GM23248 (cell line): ENCODE measurements around the gene AP1AR.

Experiments used
- EZH2 ChIP-seq: fragments of 200-600 bp; sonication (generic); IDR thresholded peaks from 2 replicates; pipeline ENCODE4 v1.6.1; 2018; ENCODE audit warnings: antibody characterized with exemption, mild to moderate bottlenecking; ENCODE audit not compliant: insufficient read depth, poor library complexity, severe bottlenecking
- EZH2phosphoT487 ChIP-seq: fragments of 200-600 bp; sonication (generic); IDR thresholded peaks from 2 replicates; pipeline ENCODE4 v1.6.1; 2018; ENCODE audit warnings: antibody characterized with exemption, moderate library complexity, mild to moderate bottlenecking, low read depth; ENCODE audit not compliant: insufficient read depth

GRCh38 chr4:112210777-112211176 is 20.8 kb upstream of the AP1AR start:
- TF ChIP-seq EZH2 (no peak), EZH2phosphoT487 (no peak)
